ENCODE data around the gene CEMIP. TPM values are rescaled to one million over a fixed set of nuclear protein-coding genes. Genes with fewer than 3 reads are reported as not detected.

CEMIP gene
- total and polyA plus RNA-seq, 10 of the 15 experiments (the other 5 are each of a cell fraction or from before 2014, with no cell fraction given): 0.01 to 0.44 (median 0.16) TPM; not detected in 6

GRCh38 chr15:80768158-80768557, 11.0 kb upstream of the CEMIP start (continued):
- no peak for TF ChIP-seq PRDM15 (CRISPR knock-in tag; IDR thresholded peaks at IDR 0.05)
- TF ChIP-seq EP300 (IDR thresholded peaks at IDR 0.05; ENCODE audit: borderline replicate concordance in 1 of 2, control insufficient read depth in 1 of 2, low read depth in 2 of 2, low read length in 2 of 2): no peak
- no peak for TF ChIP-seq MEF2A (IDR thresholded peaks at IDR 0.05; ENCODE audit: insufficient read depth, low read depth, low read length)
- TF ChIP-seq SMAD1 (IDR thresholded peaks at IDR 0.05; ENCODE audit: low read depth, partially characterized antibody): no peak
- no peak for TF ChIP-seq SIX5 (IDR thresholded peaks at IDR 0.05; ENCODE audit: low read depth, low read length, severe bottlenecking)

- Histone ChIP-seq H3K9me3 (replicated peaks; ENCODE audit: control insufficient read depth, insufficient read depth, low read length) (no peaks in the 10 kb centered on the region), H3K4me2 (ENCODE audit: control insufficient read depth, insufficient read depth) (no peak overlapping the region), H4K20me1 (ENCODE audit: control insufficient read depth, insufficient read depth) (no peaks in the 10 kb centered on the region), H3K36me3 (ENCODE audit: control insufficient read depth in 2 of 2, insufficient read depth in 2 of 2, low read length in 1 of 2) (no peaks in the 10 kb centered on the region), H3K9ac (ENCODE audit: control insufficient read depth, insufficient read depth, low read length) (no peak overlapping the region), H3K4me1 (ENCODE audit: control insufficient read depth, insufficient read depth, low read length) (no peaks in the 10 kb centered on the region), H3K79me2 (ENCODE audit: control insufficient read depth, insufficient read depth, low read length) (no peaks in the 10 kb centered on the region), H2AFZ (ENCODE audit: control insufficient read depth, low read depth, low read length) (no peak overlapping the region), H3K27me3 (replicated peaks in 1 of 2; ENCODE audit: control insufficient read depth in 2 of 2, insufficient read depth in 2 of 2, low read length in 1 of 2) (no peaks in the 10 kb centered on the region), H3K27ac (ENCODE audit: control insufficient read depth, insufficient read depth) (no peak overlapping the region), H3K4me3 (no peak overlapping the region)
- in situ Hi-C loops (cut with MboI) (no loop called here), intact Hi-C loops (cut with micrococcal nuclease; ENCODE audit: unreplicated experiment) (no loop called here)
- ATAC-seq (no peak), DNase-seq (ENCODE audit: low read depth, low spot score) (no peak), FAIRE-seq (no peak)
- no TSS peak for BruUV-seq (replicated peaks)
- SMC1A ChIA-PET (ENCODE audit: uncharacterized antibody, unreplicated experiment): no interaction called here
- RAD21 ChIA-PET (ENCODE audit: unreplicated experiment): no interaction called here
- WGBS (ENCODE audit: insufficient coverage, insufficient replicate concordance, low lambda C conversion rate, missing lambda C conversion rate): 36% methylated on average over 7 of the region's 7 CpGs
- CTCF ChIA-PET: no interaction called here
- POLR2A ChIA-PET: no interaction called here
- TF ChIP-seq REST (IDR thresholded peaks at IDR 0.05; ENCODE audit: low read depth, low read length) (no peak), PBX3 (IDR thresholded peaks at IDR 0.05; ENCODE audit: insufficient replicate concordance, low read depth, low read length) (no peak), SKIL (IDR thresholded peaks at IDR 0.05; ENCODE audit: low read depth, poor library complexity, severe bottlenecking) (no peak), SIN3A (IDR thresholded peaks at IDR 0.05; ENCODE audit: low read depth, low read length) (no peak), EP300 (IDR thresholded peaks at IDR 0.05; ENCODE audit: borderline replicate concordance in 1 of 2, control insufficient read depth in 1 of 2, low read depth in 2 of 2, low read length in 2 of 2) (no peak)
Observed at GRCh38 chr15:80769153-80769828, 9.9 kb upstream of the CEMIP start.

Data from GM12878 (cell line).